22Rv1 (cell line): Measurements from ENCODE around the gene ZNF654.

ENCODE experiments used
- CTCF ChIP-seq: fragments of 450-650 bp; IDR thresholded peaks from 2 replicates; pipeline ENCODE4 v1.5.1; 2017; ENCODE audit warnings: mild to moderate bottlenecking
- ZFX ChIP-seq: fragments of 450-650 bp; IDR thresholded peaks from 2 replicates; pipeline ENCODE4 v1.6.1; 2017; ENCODE audit warnings: antibody characterized with exemption, borderline replicate concordance

GRCh38 chr3:88131695-88132094, 72.6 kb downstream of the ZNF654 start:
- no peak for TF ChIP-seq CTCF
- TF ChIP-seq ZFX = no peak
